CD1c-positive myeloid dendritic cell (primary cell): ENCODE measurements around the gene FGD3.

ENCODE experiments used
- DNase-seq: peaks from one replicate; pipeline ENCODE4 v3.0.0-alpha.2; 2016; ENCODE audit errors: extremely low spot score

The FGD3 gene

DNA sequence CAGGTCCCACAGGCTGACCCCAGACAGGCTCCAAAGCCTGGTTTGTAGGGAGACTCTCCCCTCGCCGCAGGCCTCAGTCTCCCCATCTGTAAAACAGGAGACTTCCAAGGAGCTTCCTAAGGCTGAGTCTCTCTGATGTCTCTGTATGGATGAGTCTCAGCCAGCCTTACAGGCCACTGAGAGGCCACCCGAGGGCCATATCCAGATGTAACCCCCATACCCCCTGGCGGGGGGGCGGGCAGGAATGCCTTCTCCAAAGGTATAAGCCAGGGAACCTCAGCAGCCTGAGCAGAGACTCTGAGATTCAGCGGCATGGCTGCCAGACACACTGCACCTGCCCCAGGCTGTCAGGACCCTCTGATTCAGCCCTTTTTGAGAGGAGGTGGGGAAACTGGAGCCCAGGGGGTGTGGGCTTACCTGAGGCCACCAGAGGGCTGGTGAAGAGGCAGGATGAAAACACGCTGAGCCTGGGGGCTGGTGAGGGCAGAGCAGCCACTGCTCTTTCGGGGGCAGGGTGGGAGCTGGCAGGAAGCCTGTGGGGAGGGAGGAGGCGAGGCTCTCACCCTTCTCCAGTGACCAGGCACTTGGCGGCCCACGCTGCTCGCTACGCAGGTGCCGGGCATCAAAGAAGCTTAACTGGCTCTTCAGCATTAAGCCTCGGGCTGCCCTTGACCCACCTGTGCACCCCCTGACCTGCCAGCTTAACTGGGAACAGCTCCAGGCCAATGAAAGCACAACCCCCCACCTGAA is 105.6 kb downstream of the FGD3 start:
- DNase-seq, result no peak

DNA sequence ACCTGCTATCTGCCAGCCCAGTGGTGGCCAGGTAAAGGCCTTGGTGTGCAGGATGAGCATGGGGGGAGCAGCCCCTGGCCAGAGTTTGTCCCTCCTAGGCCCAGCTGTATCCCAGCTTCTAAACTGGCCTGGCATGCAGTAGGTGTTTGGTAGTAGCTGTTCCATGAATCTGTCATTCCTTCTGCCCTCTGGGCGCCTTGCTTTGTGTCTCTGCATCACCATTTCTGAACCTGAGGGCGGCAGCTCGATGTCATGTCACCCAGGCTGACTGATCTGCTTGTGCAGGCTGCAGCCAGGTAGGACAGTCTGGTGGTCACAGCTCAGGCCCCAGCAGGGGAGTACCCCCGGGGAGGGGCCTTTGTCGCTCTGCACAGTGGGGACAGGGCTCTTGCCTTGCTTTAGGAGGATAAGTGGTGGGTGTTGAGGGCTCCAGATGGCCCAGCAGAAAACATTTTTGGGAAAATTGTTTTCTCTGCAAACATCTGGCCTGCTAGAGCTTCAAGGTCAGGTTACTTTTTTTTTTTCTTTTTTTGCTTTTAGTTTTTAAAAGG is 106.5 kb downstream of the FGD3 start:
- DNase-seq, result no peak

DNA sequence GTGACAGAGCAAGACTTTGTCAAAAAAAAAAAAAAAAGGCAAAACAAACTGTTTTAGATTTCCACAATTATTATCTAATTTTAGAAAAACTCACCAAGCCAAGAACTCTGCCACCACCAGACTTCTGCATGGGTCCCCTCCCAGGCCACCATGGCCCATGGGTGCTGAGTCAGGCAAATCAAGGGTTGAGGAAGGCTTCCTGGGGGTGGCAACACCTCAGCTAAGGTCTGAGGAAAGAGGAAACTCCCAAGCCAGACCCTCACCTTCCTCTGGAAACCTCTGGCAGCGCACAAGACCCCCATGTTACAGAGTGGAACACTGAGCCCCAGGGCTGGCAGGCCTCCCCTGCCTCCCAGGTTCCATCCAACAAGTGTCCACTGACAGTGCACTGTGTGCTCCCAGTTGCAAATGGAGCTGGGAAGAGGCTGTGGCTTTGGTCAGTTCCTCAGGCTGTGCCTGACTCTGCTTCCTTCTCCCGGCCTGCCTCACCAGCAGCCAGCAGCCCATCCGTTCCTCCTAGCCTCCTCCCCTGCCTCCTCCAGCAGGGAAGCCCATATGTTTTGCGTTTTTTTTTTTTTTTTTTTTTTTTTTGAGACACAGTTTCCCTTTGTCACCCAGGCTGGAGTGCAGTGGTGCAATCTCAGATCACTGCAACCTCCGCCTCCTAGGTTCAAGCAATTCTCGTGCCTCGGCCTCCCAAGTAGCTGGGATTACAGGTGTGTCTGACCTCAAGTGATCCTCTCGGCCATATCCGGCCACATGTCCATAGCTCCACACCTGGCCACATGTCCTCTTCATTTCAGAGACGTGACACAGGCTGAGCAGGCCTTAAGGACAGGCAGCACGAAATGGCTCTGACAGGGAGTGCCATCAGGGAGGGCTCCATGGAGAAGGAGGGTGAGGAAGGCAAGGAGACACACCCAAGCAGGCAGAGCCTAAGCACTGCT is 107.7 kb downstream of the FGD3 start:
- DNase-seq, result peak; percentile 42

DNA sequence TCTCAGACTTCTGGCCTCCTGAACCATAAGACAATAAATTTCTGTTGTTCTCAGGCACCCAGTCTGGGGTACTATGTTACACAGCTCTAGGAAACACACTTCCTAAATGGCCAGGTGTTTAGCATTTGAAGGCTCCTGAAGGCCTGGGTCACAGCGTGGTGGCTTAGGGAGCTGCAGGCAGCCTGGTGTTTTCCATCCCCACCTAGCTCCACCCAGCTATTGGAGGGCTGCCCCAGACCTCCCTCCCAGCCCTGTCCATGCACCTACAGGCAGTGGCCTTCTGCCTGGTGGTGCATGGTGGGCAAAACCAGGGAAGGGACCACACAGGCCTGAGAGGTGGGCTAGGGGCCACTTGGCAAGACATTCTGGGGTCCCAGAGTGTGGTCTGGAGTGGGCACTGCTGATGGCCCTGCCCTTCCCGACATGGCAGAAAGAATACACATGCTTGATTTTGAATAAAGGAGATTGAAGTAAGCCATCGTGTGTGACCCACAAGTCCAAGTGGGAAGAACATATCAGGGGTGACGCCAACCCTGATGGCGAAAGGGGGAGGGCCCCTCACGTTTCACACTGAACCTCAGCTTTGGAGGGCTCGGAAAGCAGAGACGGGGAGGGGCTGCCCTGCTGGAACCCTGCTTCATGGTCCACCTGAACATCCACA is 109.8 kb downstream of the FGD3 start:
- DNase-seq, result no peak

DNA sequence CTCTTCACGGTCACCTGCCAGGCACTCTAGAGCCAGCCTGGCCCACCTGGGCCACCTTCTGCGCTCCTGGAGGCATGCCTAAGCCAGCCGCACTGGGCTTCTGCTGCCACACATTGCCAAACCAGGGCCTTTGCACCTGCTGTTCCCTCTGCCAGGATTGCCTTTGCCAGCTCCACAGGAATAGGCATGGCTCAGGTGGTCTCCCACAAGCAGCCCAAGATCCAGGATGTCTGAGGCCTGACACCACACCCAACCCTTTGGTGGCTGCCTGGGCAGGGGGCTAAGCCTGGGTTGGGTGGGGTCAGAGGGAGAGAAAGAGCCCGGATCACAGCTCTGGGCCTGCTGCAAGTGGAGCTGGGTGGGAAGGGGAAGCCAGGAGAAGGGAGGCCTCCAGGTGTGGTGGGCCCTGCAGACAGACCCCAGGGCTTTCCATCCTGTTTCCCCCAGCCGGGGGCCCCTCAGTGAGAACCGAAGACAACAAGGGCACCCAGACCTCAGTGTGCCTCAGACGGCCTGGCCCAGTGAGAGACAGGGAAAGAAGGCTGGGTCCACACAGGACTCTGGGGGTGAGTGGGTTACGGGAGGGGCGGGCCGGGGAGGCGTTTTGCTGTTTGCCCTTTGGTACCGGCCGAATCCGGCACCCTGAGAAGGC is 110.5 kb downstream of the FGD3 start:
- no peak for DNase-seq

DNA sequence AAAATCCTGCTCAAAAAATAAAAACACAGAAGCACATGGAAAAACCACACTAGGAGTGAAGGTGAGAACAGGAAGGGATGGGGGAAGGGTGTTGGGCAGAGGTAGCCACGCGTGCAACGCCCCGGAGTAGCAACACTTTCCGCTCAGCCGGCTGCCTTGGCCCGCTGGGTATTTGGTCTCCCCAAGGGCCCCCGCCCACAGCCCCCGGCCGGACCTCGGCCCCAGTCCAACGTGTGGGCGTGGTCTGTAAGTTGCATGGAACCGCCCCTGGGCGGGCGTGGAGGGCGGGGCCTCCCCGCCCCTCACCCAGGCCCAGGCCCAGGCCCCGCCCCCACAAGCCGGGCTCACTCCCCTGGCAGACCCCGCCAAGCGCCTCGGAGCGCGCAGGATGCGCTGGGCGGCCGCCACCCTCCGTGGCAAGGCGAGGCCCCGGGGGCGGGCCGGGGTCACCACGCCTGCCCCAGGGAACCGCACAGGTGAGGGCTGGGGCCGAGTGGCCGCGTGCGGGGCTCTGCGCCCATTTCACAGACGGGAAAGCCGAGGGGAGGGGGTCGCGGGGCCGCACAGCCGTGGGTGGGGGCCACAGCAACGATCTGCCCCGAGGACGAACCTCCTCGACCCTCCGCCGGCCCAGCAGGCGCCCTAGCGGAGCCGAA is 111.2 kb downstream of the FGD3 start, which contains the start of gene SUSD3:
Gene SUSD3 (plus strand): TSS at position 347 of the 656 bp plus-strand sequence. CDS start 42 bp downstream, at position 389.
- peak; percentile 62 for DNase-seq

DNA sequence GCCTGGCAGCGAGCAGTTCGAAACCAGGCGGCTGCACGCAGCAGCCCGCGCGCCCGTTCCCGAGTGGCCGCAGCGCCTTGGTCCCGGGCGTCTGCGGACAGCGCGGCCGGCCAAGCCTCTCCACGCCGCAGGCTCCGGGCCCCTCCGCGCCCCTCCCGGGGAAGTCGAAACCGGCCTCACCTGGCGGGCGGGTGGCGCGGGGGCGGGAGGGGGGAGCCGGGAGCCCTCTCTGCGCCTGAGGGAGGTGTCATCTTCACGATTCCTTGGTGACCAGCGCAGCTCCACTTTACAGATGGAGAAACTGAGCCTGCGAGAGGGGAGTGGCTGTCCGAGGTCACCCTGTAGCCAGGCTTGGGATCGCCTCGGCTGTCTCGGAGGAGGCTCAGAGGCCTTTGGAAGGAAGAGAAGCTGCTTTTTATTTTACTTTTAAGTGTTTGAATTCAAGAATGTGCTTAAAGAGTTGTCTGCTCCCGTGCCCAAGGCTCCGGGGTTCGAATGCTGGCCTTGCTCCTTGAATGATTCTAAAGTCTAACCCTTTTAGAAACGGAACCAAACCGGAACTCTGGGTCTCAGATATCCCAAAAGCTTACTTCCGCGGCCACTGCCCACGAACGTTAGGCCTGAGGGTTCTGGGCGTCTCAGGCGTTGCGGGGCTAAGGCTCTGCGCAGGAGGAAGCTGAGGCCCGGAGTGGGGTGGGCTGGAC is 111.8 kb downstream of the FGD3 start:
- DNase-seq, result peak; percentile 73

DNA sequence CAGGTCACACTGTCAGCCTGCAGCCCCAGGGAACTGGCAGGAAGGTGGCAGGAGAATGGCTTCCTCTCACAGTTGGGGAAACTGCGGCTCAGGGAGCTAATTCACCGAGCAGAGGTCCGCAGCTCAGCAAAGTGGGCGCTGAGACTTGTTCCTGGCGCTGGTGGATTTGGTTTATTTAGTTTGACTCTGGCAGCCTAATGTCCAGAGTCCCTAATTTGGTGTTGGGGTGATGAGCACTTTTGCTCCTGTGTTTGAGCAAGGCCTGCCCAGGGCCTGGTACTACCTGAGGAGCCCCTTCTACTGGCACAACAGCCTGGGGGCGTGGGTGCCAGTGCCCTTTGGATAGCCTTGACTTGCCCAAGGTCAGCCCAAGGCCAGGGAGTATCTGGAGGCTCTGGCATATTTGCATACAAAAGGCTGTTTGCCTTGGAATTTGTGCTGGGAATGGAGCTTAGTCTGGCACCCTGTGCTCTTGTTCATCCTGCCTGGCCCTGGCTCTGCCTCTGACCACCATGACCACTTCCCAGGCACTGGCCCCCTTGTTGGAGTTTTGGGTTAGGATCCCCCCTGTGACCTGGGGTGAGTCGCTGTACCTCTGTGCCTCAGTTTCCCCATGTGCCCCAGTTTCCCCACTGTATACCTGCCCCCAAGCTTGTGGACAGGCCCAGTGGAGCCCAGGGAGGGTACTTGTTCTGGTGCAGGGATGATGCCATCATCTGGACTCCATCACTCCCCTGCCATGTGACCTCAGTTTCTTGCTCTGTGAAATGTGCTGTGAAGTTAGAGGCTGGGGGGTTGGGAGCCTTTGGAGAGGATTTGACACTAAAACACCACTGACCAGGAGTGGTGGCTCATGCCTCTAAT is 112.6 kb downstream of the FGD3 start:
- DNase-seq, result no peak

DNA sequence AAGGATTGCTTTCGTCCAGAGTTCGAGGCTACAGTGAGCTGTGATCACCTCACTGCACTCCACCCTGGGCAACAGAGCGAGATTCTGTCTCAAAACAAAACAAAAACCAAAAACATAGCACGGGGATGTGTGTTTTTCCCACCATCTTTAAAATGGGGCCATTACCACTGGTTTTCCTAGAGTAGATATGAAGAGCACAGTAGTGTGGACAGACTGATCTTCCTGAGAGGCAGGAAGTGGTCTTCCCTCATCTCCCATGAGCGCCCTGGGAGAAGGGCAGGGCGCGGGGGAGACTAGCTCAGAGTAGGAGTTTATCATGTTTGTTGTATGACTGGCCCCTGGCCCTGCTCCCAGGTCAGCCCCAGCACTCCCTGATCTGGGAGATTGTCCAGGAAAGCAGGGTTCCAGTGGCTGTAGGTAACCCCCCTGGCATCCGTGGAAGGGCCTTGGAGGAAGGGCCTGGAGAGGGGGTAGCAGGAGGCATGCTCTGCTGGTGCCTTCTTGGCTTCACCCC is 113.5 kb downstream of the FGD3 start:
- no peak for DNase-seq

DNA sequence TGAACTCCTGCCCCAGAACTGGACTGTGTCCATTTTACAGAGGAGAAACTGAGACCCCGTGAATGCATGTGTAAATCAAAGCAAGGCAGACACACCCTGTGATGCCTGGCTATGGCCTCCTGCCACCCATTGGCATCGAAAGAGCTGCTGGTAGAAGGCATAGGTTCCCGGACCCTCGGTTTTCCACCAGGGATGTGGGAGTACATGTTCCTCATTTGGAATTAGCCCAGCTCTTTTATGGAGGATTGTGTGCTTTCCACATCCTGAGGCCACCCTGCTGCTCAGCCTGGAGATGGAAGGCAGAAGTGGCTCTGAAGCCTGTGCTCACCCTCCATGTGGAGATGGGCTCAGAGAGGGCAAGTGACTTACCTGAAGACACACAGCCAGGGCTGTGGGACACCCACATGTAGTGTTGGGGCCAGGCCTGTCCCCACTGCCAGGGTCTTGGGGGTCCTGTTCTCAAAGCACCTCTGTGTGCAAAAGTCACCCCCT is 114.0 kb downstream of the FGD3 start:
- DNase-seq, result no peak

DNA sequence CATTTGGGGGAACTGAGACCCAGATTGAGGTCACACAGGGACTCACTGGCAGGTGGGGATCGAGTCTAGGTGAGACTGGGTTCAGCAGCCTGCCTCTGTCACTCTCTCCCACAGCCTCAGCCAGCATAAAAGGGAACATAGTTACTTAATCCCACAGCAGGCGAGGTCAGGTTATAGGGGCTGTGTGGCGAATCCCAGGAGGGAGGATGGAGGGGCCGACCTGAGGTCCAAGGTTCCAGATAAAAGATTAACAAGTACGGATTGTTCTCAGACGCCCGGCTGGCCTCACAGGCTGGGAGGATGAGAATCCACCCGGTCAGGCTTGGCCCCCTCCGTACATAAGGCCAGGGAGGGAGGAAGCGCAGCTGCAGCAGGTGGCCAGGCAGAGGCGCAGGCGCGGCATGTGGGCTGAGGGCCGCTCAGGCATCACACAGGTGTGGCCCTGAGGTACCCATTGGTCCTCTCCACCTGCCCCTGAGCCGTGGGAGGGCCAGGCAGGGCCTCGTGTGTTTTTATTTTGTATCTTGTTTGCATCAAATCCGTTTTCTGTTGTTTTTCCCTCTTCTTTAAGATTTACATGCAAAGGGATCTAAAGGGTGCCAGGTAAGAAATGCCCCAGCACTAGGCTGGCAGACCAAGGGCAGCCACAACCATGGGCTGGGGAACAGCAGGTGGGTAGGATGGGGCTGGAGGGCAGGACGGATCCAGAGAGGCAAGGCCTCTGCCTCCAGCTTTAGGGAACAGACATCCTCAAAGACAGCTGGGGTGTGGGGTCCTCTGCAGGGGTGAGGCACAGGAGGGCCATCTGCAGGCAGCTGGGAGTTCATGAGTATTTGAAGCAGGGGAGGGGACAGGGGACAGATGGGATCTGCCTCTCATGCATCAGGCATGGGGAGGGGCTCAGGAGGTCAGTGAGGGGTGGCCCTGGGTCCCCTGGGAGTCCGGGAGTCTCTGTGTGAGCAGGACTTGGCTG is 114.8 kb downstream of the FGD3 start:
- DNase-seq, result no peak

DNA sequence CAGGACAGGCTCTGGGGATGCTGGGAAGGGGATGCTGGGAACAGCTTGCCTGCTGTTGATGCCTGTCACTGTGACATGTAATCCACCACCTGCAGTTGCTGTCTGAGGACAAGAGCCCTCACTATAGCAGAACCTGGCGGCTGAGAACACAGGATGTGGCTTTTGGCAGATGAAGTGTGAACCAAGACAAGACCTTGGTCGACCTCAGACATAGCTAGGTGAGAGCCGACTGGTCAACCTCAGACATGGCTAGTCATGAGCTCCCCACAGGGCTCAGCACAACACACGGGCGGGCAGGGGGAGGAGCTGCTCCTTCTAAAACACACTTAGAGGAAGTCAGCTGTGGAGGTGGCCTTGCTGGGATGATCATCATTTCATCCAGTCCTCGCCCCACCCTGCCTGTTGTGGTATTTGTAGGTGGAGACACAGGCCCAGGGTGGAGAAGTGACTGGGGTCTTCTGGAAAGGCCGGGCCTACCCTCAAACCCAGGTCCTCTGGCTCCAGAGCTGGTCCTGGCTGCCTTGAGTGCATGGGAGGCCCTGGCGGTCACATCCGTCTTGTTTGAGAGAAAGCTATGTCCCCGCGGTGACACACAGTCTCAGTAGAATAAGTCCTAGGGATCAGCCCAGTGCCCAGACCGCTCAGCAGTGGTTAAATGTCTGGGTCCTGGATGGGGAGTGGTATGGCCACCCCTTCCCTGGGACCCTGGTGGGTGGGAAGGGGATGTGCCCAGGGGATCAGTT is 117.2 kb downstream of the FGD3 start:
- DNase-seq, result peak; percentile 69

DNA sequence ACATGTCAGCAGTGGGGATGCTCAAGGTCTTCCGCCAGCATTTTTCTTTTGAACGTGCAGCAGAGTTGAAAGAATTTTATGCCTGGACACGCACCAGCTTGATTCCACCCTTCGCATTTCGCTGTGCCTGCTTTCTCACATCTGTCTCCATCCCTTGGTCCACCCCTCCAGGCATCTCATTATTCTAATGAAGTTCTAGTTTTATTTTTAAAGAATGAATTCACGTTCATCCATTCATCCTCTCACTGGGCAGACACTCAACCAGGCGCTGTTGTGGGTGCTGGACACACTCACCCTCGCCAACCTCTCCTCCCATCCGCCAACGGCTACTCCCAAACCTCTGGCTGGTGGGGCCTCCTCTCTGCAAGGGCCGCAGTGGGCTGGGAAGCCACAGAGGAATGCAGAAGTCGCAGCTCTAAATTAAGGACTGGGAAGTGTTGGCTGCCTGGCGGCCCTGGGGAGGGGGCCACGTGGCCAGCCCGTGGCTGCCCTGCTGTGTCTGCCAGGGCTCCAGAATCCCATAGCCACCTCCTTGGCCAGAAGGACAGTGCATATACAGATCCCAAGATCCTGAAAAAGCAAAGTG is 117.9 kb downstream of the FGD3 start:
- DNase-seq, result peak; percentile 31

DNA sequence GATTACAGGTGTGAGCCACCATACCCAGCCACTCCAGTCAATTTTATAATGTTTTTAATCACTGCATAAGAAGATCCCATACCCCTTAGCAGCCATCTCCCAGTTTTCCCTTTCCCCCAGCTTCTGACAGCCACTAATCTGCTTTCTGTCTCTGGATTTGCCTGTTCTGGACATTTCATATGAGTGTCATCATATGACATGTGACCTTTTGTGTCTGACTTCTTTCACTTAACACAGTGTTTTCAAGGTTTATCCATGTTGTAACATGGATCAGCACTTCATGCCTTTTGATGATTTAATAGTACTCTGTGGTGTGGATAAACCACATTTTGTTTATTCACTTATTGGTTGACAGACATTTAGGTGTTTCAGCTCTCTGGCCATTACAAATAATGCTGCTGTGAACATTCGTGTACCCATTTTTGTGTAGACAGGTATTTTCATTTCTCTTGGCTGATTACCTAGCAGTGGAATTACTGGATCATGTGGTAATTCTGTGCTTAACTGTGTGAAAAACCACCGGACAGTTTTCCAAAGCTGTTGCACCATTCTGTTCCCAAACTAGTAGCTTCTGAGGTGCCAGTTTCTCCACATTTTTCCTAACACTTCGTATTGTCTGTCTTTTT is 119.8 kb downstream of the FGD3 start:
- DNase-seq, result no peak

DNA sequence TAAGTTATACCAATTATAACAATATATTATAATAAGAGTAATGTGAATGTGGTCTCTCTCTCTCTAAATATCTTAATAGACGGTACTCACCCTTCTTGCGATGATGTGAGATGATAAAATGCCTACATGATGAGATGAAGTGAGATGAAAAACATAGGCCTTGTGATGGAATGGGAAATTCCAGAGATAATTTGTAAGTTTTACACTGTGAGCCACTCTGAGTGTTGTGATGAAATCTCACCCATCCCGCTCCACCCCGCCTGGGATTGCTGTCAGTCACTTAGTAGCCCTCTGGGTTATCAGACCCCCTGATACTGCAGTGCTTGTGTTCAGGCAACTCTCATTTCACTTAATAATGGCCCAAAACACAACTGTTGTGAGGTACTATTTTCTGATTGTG is 121.6 kb downstream of the FGD3 start:
- DNase-seq, result no peak

DNA sequence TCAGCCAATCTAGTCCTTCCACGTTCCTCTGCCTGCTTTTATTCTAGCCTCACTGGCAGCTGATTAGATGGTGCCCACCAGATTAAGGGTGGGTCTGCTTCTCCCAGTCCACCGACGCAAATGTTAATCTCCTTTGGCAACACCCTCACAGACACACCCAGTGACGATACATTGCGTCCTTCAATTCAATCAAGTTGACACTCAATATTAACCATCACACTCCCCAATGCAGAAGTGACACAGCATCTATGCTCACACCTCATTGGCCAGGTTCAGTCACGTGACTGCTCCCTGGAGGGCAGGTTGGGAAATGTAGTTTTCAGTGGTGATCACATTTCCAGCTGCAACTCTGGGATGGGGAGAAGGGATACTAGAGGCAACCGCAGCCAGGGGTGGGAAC is 124.1 kb downstream of the FGD3 start:
- DNase-seq, result no peak
